ENCODE data around the gene TUBE1.

DNA sequence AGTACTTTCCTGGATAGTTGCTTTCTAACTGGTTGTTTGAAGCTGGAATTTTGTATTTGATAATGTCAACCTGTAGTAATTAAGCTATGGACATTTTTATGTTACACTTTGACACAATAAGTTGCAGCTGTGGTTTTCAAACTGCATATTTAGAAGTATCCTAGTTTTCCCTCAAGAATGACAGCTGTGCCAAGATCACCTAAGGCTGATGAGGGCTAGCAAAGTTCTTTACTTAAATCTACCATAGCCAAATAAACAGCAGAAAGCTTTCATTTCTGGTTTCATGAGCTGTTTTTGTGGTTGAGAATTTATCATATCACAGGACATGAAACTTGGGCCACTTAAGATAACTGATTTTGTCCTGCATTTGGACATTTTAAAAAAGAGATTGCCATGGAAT lies 30.8 kb upstream of the TUBE1 start:
- TF ChIP-seq, protein P1, sequence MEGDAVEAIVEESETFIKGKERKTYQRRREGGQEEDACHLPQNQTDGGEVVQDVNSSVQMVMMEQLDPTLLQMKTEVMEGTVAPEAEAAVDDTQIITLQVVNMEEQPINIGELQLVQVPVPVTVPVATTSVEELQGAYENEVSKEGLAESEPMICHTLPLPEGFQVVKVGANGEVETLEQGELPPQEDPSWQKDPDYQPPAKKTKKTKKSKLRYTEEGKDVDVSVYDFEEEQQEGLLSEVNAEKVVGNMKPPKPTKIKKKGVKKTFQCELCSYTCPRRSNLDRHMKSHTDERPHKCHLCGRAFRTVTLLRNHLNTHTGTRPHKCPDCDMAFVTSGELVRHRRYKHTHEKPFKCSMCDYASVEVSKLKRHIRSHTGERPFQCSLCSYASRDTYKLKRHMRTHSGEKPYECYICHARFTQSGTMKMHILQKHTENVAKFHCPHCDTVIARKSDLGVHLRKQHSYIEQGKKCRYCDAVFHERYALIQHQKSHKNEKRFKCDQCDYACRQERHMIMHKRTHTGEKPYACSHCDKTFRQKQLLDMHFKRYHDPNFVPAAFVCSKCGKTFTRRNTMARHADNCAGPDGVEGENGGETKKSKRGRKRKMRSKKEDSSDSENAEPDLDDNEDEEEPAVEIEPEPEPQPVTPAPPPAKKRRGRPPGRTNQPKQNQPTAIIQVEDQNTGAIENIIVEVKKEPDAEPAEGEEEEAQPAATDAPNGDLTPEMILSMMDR (IDR thresholded peaks at IDR 0.05; ENCODE audit: low read length): no peak
- no peak for TF ChIP-seq EZH2 (optimal IDR thresholded peaks at IDR 0.05; ENCODE audit: low read depth, low read length)
